NCI-H226 (cell line): ENCODE measurements around the gene PHF20.
A peak's percentile ranks its signal among the peaks of the same experiment; 100 is the strongest.
"Not testable (repeated sequence)": the region's sequence is repeated elsewhere in the genome, so short reads cannot be mapped to it uniquely, and the experiment has no call there.

Experiments used
- DNase-seq: peaks from one replicate; pipeline ENCODE4 v3.0.0-alpha.2; 2015

PHF20 gene

DNA sequence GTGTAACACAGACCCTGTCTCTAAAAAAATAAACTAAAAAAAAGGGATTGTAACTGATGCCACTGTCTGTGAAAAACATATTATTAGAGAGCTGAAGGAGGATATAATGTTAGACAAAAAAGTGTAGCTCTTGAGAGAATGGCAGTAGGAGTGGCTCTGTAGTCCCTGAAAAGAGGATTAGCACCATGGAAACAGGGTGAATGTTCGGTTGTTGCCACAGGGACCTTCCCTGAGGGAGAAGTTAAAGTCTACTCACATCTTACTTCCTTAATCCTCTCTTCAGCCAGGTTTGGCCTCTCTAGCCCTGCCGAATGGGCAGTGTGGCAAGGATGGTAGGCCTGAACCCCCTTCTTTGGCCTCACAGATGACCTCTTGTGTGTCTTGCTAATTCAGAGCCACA, 170.4 kb downstream of the PHF20 start:
- DNase-seq: no peak

DNA sequence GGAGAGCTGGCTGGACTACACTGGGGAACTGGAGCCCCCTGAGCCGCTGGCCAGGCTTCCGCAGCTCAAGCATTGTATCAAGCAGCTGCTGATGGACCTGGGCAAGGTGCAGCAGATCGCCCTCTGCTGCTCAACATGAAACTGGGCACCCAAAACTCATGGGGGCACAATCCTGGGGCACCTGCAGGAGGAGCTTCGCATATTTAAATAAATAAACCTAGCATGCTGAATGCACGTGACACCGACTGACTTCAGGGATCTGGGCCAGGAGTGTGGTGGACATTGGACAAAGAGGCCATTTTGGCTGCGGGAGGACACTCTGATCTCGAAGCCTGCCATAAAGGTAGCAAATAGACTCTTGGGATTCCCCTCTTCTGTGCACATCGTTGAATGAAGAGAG, 175.7 kb downstream of the PHF20 start:
- DNase-seq: peak; percentile 31

- no peak for DNase-seq
These were observed 176.1 kb downstream of the PHF20 start for GRCh38 chr20:35947907-35948306.

GRCh38 chr20:35950093-35950492, 178.3 kb downstream of the PHF20 start:
- no peak for DNase-seq

DNA sequence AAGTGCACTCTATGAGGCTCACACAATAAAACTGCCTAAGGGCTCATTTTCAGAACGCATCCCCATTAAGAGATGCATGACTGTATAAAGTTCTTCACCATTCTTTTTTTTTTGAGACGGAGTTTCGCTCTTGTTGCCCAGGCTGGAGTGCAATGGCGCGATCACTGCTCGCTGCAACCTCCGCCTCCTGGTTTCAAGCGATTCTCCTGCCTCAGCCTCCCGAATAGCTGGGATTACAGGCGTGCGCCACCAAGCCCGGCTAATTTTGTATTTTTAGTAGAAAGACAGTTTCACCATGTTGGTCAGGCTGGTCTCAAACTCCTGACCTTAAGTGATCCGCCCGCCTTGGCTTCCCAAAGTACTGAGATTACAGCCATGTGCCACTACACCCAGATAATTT, 180.3 kb downstream of the PHF20 start:
- DNase-seq: not testable (repeated sequence)

- no peak for DNase-seq
These were observed 180.9 kb downstream of the PHF20 start for GRCh38 chr20:35952480-35953386.

DNA sequence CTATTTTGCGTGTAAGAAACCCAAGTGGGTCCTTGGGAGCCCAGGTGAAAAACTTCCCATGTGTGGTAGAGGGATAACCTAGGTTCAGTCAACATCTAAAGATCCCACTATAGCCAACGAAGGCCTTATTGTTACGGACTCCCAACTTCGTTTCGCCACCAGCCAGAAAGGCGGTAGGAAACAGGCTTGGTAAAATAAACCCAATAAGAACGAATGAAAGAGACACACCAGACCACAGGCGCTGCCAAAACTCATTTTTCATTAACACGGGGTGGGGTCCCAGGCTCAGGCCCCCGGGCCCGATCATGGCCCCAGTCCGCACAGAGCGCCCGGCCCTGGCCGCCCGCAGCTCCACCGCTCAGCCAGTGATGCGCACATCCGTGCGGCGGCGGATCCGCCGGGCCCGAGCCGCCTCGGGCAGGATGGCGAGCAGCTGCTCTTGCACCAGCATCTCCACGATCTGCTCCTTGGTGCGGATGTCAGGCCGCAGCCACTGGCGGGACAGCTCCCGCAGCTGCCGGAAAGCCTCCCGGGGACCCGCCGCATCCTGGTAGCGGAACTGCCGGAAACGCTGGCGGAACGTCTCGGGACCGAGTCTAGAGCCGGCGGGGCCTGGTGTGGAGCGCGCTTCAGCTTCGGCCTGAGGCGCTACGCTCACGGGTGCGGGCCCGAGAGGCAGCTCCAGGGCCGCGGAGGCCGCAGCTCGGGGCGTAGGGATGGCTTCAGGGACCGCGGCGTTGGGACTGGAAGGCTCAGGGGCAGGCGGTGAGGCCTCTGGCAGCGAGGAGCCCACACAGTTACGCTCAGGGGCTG, 181.8 kb downstream of the PHF20 start:
- no peak for DNase-seq

- DNase-seq: peak; percentile 99
These were observed 182.5 kb downstream of the PHF20 start, which contains the start of gene SCAND1 for GRCh38 chr20:35954200-35954906. SCAND1 (minus strand) TSS chr20:35954502; CDS start chr20:35954284, 218 bp downstream.

- no peak for DNase-seq
These were observed 183.1 kb downstream of the PHF20 start for GRCh38 chr20:35954907-35955251.

- no peak for DNase-seq
These were observed 184.8 kb downstream of the PHF20 start for GRCh38 chr20:35956616-35957015.

GRCh38 chr20:35959291-35959690, 187.5 kb downstream of the PHF20 start:
- not testable (repeated sequence) for DNase-seq

DNA sequence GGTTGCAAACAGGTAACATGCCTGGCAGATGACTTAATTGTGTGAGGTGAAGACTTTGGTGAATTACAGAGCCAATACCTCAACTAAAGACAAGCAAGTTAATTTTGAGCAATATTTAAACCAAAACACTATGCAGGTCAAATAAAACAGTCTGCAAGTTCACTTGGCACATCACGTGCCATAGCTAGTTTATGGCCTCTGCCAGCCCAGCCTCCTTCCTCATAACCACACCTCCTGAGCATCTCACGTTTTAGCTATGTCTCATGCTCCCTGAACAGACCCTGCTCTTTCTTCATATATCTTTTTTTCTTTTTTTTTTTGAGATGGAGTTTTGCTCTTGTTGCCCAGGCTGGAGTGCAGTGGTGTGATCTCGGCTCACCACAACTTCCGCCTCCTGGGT, 192.1 kb downstream of the PHF20 start:
- DNase-seq: no peak

GRCh38 chr20:35967979-35968640, 196.3 kb downstream of the PHF20 start, which contains the start of gene CNBD2:
CNBD2 (plus strand) TSS chr20:35968590; CDS start chr20:35968763, 173 bp downstream.
- no peak for DNase-seq

DNA sequence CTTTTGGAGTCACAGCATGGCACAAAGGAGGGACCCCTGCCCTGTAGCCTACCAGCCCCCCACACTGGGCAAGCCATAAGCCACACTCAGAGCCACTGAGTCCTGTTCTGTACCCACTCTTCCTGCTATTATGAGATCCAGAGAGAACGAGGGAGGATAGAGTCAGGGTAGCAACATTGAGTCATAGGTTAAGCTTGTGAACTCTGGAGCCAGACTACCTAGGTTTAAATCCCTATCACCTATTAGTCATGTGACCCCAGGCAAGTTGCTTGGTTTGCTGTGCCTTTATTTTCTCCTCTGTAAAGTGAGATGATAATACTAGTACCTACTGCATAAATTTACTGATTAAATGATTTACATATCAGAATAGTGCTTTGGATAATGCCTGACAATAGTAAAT, 197.1 kb downstream of the PHF20 start:
- peak; percentile 23 for DNase-seq

- no peak for DNase-seq
These were observed 200.2 kb downstream of the PHF20 start for GRCh38 chr20:35971981-35972380.

- no peak for DNase-seq
These were observed 200.6 kb downstream of the PHF20 start for GRCh38 chr20:35972462-35972861.

GRCh38 chr20:35974256-35974655, 202.4 kb downstream of the PHF20 start:
- no peak for DNase-seq

- DNase-seq: no peak
These were observed 204.0 kb downstream of the PHF20 start for GRCh38 chr20:35975576-35976373.

- no peak for DNase-seq
These were observed 206.3 kb downstream of the PHF20 start for GRCh38 chr20:35978041-35978513.

DNA sequence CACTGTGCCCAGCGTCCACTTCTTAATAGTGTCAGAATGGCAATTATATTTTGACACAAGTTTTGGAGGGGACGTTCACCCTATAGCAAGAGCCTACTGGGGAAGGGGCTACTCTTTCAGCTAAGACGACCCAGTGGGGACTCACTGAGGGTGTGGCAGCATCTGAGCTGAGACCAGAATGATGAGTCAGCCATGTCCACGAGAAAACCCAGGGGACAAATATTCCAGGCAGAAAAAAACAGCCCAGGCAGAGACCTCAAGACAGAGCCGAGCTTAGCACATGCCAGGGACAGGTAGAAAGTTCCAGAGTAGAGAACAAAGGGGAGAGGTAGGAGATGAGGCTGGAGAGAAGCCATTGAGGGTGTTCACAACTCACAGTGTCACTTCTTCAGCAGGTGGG, 207.7 kb downstream of the PHF20 start:
- DNase-seq: no peak

DNA sequence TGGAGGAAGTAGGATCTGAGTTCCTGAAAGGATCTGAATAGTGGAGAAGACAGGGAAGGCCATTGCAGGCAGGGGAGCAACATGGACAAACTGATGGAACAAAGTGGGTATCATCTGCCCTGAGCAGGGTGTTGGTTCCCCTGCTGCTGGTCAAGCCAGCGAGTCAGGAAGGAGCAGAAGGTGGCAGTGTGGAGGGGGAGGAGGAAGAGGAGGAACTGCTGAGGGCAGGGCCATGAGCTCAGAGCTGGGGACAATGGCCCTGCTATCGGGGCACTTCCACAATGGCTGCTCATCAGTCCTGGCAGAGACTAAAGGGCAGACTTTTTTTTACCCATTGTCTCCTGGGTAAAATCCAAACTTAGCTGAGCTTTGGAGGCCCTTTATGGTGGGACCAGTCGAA, 210.2 kb downstream of the PHF20 start:
- DNase-seq: no peak

DNA sequence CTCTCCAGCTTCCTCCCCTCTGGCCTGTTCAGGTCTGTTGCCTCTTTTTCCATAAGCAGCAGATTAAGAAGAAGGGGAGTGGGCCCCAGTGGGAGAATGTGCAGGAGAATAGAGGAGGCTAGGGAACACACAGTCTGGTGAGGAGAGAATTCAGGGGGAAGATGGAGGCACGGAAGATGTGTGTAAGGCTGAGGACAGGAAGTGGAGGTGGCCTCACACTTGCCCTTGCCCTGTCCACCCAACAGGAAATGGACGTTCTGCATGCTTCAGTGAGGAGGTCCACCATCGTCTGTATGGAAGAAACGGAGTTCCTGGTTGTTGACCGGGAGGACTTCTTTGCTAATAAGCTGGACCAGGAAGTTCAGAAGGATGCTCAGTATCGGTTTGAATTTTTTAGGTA, 212.6 kb downstream of the PHF20 start:
- DNase-seq: no peak
